ENCODE measurements around the gene ELP5. TPM values are rescaled to one million over a fixed set of nuclear protein-coding genes. Genes with fewer than 3 reads are reported as not detected.
A peak's percentile ranks its signal among the peaks of the same experiment; 100 is the strongest.
"Not testable (repeated sequence)": the region's sequence is repeated elsewhere in the genome, so short reads cannot be mapped to it uniquely, and the experiment has no call there.

The ELP5 gene
- total RNA-seq, 8 experiments from 2014 or later = 30.5 to 62.7 (median 51.5) TPM

DNA sequence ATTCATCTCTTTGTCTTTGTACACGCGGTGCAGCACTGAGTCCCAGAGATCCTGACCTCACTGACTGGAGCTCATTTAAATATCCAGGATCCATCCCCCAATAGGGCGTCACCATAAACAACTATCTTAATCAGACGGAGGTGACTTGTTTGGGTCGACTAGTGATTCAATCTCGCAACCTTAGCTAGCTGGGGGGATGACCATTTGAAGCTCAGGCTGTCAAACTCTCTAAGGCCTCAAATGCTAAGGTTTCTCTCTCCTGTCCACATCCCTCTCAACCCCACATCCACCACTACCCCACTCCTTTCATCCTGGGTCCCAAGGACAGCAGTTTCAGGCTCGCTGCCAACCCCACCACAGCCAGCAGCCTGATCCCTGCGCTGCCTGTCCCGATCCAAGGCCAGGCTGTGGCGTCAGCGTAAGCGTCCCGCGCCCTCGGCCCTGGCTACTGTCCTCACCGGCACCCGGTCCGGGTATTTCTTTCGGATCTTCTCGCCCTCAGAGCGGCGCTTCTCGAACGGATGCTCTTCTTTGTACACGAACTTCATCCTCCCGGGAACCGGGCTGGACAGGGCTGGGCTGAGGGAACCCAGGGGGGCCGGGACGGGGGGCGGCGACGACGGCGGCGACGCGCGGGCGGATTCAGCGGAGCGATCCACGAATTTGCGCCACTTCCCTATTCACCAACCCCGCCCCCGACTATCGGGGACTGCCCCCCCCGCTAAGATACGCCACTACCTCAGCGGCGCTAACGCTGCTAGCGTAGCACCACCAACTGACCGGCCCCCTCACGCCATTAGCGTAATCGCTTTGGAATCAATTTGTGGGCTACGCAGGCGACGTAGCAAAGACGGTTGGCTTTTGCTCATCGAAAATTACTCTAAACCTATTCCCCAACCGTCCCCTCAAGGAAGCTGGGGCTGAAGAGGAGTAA is 10.0 kb upstream of the ELP5 start, which contains the start of gene GABARAP:
Gene GABARAP (minus strand): TSS at position 667 of the 934 bp plus-strand sequence. CDS start 119 bp downstream, at position 548.
- WGBS, 10 experiments = 0 to 3% (median 0%) methylated on average over 1 to 29 of the region's 62 CpGs; no CpG with 5 or more reads in 1 of the 10 experiments
- in situ Hi-C loops (cut with MboI; ENCODE audit: low pct_unique_long_range_greater_than_20kb in 2 of 9, low sequenced_read_pairs in 9 of 9, unreplicated experiment in 9 of 9) = no loop called here
- peaks cover 10 to 14% of the 10 kb centered on the region in 2 donors for H3K4me1 ChIP-seq (replicated peaks in 1 of 2)
- H3K4me3 ChIP-seq = peak within 1 kb of the TSS; percentile 96 to 100 (median 98)
- peak; percentile 10 to 39 (median 20) for ATAC-seq (replicated peaks in 6 of 8)
- H3K27ac ChIP-seq = peak within 1 kb of the TSS; percentile 98

DNA sequence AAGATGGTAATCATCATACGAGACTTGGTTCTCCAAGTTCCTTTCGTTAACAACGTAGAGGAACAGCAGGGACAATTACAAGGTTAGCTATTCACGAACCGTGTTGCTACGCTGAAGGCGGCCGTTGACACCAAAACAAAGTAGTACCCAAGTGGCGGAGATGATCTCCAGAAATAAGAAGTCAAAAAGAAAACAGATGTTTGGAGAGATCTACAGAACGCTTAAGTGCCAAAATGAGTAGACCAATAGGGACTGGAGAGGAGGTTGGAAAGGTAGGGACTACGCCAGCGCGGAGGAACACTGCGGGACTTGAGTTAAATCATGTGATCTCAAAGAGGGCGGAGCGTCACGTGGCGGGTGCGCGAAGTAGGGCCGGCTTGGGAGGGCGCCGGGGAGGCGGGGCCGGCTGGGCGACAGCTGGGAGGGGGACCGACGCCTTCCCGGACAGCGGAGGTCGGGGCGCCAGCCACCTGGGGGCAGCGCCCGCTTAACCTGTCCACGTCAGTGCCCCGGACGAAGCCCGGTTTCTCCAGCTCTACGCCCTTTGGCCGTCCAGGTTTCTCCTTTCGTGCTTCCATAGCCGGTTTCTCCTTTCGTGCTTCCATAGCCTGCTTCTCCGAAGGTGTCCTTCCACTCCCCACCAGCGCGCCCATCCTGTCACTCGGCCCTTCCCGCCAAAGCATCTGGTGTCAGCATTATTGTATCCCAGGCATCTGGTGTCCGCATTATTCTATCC is 9.1 kb upstream of the ELP5 start:
- ATAC-seq (replicated peaks in 6 of 8) = peak; percentile 8 to 40 (median 24)
- peak overlapping the region; percentile 96 to 100 (median 98) for H3K4me3 ChIP-seq
- in situ Hi-C loops (cut with MboI; ENCODE audit: low pct_unique_long_range_greater_than_20kb in 2 of 9, low sequenced_read_pairs in 9 of 9, unreplicated experiment in 9 of 9) = no loop called here
- H3K4me1 ChIP-seq (replicated peaks in 1 of 2) = peaks cover 6 to 10% of the 10 kb centered on the region in 2 donors
- 0 to 7% (median 1%) methylated on average over 4 to 17 of the region's 49 CpGs; no CpG with 5 or more reads in 1 of the 10 experiments for WGBS, 10 experiments
- H3K27ac ChIP-seq = peak overlapping the region; percentile 98

DNA sequence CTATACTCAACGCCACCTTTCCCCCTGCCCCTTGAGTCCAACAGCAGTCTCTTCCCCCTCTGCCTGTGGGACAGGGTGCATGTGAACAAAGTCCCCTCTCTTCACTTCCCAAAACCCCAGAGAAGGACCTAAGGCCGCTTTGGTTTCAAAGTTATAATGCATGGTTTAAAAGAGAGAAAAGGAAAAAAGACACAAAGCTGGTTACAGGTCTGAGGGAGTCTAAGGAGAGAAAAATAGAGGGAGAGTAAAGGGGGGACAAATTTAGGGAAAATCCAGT is 8.6 kb upstream of the ELP5 start:
- ATAC-seq (replicated peaks in 6 of 8) = no peak
- peaks cover 6 to 10% of the 10 kb centered on the region in 2 donors for H3K4me1 ChIP-seq (replicated peaks in 1 of 2)
- H3K4me3 ChIP-seq = peak overlapping the region; percentile 96 to 100 (median 98)
- WGBS, 10 experiments = 0 to 100% (median 40%) methylated on average over 1 to 2 of the region's 2 CpGs; no CpG with 5 or more reads in 6 of the 10 experiments
- in situ Hi-C loops (cut with MboI; ENCODE audit: low pct_unique_long_range_greater_than_20kb in 2 of 9, low sequenced_read_pairs in 9 of 9, unreplicated experiment in 9 of 9) = no loop called here
- H3K27ac ChIP-seq = peak overlapping the region; percentile 98

GRCh38 chr17:7243838-7244237 is 8.2 kb upstream of the ELP5 start:
- H3K4me1 ChIP-seq (replicated peaks in 1 of 2) = peaks cover 6 to 12% of the 10 kb centered on the region in 2 donors
- 33 to 100% (median 67%) methylated on average over 1 to 3 of the region's 10 CpGs; no CpG with 5 or more reads in 5 of the 10 experiments for WGBS, 10 experiments
- H3K4me3 ChIP-seq; ATAC-seq (replicated peaks in 6 of 8); H3K27ac ChIP-seq; in situ Hi-C loops (cut with MboI; ENCODE audit: low pct_unique_long_range_greater_than_20kb in 2 of 9, low sequenced_read_pairs in 9 of 9, unreplicated experiment in 9 of 9): not testable (repeated sequence)

- WGBS, 10 experiments = 60 to 100% (median 100%) methylated on average over 1 to 3 of the region's 5 CpGs; no CpG with 5 or more reads in 6 of the 10 experiments
- no peak overlapping the region for H3K27ac ChIP-seq
- no peak overlapping the region for H3K4me3 ChIP-seq
- ATAC-seq (replicated peaks in 6 of 8) = no peak
- H3K4me1 ChIP-seq (replicated peaks in 1 of 2) = peaks cover 17 to 19% of the 10 kb centered on the region in 2 donors
- in situ Hi-C loops (cut with MboI; ENCODE audit: low pct_unique_long_range_greater_than_20kb in 2 of 9, low sequenced_read_pairs in 9 of 9, unreplicated experiment in 9 of 9) = no loop called here
These were observed 5.2 kb upstream of the ELP5 start for GRCh38 chr17:7246779-7247178.

DNA sequence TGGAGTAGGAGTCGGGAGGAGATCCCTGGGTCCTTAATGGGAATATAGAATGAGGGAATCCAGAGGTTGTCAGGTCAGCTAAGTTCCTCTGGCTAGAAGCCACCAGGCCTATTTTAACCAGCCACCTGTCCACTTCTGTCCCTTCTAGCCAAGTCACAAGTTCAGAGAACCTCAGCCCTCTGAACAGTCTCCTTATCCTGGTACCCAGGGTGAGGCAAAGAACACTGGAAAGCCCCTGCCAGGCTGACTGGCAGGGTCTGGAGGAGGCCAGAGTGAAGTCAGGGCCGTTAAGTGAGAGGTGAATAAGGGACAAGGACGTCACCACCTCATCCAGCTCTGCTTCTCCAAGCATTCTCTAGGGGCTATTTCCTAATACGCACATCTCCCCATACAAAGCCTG is 3.2 kb upstream of the ELP5 start:
- ATAC-seq (replicated peaks in 6 of 8) = no peak
- H3K27ac ChIP-seq = no peak overlapping the region
- no peak overlapping the region for H3K4me3 ChIP-seq
- peaks cover 18 to 23% of the 10 kb centered on the region in 2 donors for H3K4me1 ChIP-seq (replicated peaks in 1 of 2)
- 46 to 100% (median 83%) methylated on average over 1 to 3 of the region's 4 CpGs; no CpG with 5 or more reads in 3 of the 10 experiments for WGBS, 10 experiments
- in situ Hi-C loops (cut with MboI; ENCODE audit: low pct_unique_long_range_greater_than_20kb in 2 of 9, low sequenced_read_pairs in 9 of 9, unreplicated experiment in 9 of 9) = no loop called here

- H3K4me1 ChIP-seq (replicated peaks in 1 of 2) = peaks cover 18 to 23% of the 10 kb centered on the region in 2 donors
- no peak for ATAC-seq (replicated peaks in 6 of 8)
- in situ Hi-C loops (cut with MboI; ENCODE audit: low pct_unique_long_range_greater_than_20kb in 2 of 9, low sequenced_read_pairs in 9 of 9, unreplicated experiment in 9 of 9) = no loop called here
- WGBS, 10 experiments = 50 to 100% (median 89%) methylated on average over 2 to 6 of the region's 6 CpGs; no CpG with 5 or more reads in 3 of the 10 experiments
- H3K27ac ChIP-seq = no peak overlapping the region
- H3K4me3 ChIP-seq = no peak overlapping the region
These were observed 2.8 kb upstream of the ELP5 start for GRCh38 chr17:7249214-7249613.

GRCh38 chr17:7249830-7250229 is 2.2 kb upstream of the ELP5 start:
- no peak overlapping the region for H3K27ac ChIP-seq
- no peak for ATAC-seq (replicated peaks in 6 of 8)
- peaks cover 18 to 23% of the 10 kb centered on the region in 2 donors for H3K4me1 ChIP-seq (replicated peaks in 1 of 2)
- in situ Hi-C loops (cut with MboI; ENCODE audit: low pct_unique_long_range_greater_than_20kb in 2 of 9, low sequenced_read_pairs in 9 of 9, unreplicated experiment in 9 of 9) = no loop called here
- WGBS, 10 experiments = 80 to 100% (median 93%) methylated on average over 1 to 7 of the region's 7 CpGs; no CpG with 5 or more reads in 5 of the 10 experiments
- H3K4me3 ChIP-seq = peak overlapping the region; percentile 82 to 100 (median 95)

DNA sequence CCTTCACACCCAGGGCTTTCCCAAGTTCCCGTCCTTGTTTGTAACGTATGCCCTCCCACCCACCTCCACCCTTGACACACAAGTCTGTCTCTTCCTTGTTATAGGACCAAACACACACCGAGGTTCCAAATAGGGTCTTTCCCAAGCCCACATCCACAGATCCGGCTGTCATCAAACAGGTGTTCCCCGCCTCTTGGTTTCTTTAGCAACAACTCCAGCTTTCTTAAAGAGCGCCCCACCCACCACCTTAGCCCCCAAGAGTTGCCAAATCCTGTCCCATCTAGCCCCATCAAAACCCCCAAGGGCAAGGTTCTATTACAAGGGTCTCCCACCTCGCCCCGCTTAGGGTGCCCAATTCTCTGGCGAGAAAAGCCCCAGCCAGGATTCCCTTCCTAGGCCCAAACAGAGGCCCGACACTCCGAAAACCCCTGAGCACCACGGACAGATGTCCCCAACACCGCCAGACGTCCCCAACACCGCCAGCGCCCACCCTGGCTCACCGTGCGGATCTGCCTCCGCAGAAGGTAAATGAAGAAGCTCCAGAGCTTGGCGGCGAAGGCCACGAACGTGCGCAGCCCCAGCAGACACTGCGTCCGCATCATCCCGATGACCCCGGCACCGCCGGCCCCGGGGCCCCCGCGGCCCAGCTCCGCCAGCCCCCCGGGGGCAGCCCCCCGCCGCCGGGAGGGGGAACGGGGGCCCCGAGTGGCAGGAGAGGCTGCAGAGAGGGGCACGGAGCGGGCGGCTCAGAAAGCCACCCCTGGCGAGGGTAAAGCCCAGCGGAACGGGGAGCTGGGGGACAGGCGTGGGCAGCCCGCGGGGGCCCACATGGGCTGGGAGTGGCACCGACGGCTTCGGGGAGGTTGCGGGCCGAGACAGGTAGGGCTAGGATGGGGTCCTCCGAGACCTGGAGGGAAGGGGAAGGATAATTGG is 1.1 kb upstream of the ELP5 start:
- Histone ChIP-seq H3K27ac (peak overlapping the region; percentile 99 to 100), H3K4me1 (replicated peaks in 1 of 2) (peaks cover 18 to 23% of the 10 kb centered on the region in 2 donors), H3K4me3 (peak overlapping the region; percentile 82 to 100 (median 95))
- WGBS, 10 experiments = 0 to 20% (median 0%) methylated on average over 1 to 4 of the region's 55 CpGs; no CpG with 5 or more reads in 3 of the 10 experiments
- in situ Hi-C loops (cut with MboI; ENCODE audit: low pct_unique_long_range_greater_than_20kb in 2 of 9, low sequenced_read_pairs in 9 of 9, unreplicated experiment in 9 of 9) = no loop called here
- peak in 5 of 8 experiments; percentile 1 to 19 (median 5) for ATAC-seq (replicated peaks in 6 of 8)

DNA sequence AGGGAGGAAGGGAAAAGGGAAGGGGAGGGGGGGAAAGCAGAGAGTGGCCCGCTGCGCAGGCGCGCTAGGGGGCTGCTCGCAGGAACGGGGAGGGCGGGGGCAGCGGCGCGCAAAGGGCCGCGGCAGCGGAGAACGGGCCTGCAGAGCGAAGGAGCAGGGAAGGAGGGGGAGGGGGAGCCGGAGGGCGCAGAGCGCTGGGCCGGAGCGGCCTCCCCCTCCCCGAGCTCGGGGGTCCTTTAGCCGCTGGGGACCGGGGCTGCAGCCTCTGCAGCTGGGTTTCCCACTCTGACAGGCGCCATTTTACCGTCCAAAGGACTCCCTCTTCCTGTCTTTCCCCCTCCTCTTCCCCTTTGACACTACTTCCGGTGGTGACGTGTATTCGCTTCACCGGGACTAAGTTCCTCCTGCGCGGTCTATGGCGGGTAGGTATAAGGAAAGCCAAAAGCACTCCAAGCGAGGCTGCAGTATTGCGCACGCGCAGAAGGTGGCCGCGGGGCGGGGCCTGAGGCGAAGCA is 297 bp upstream of the ELP5 start, which contains the start of gene CTDNEP1:
Gene CTDNEP1 (minus strand): TSS at position 74 of the 515 bp plus-strand sequence. CDS start 438 bp downstream, outside the sequence.
- H3K4me3 ChIP-seq = peak within 1 kb of the TSS; percentile 82 to 100 (median 95)
- in situ Hi-C loops (cut with MboI; ENCODE audit: low pct_unique_long_range_greater_than_20kb in 2 of 9, low sequenced_read_pairs in 9 of 9, unreplicated experiment in 9 of 9) = no loop called here
- 0 to 2% methylated on average over 5 to 7 of the region's 41 CpGs; no CpG with 5 or more reads in 8 of the 10 experiments for WGBS, 10 experiments
- peak; percentile 90 to 96 (median 92) for ATAC-seq (replicated peaks in 6 of 8)
- H3K27ac ChIP-seq = peak within 1 kb of the TSS; percentile 99 to 100
- H3K4me1 ChIP-seq (replicated peaks in 1 of 2) = peaks cover 18 to 23% of the 10 kb centered on the region in 2 donors

- Histone ChIP-seq H3K4me1 (replicated peaks in 1 of 2) (peaks cover 18 to 23% of the 10 kb centered on the region in 2 donors), H3K4me3 (peak overlapping the region; percentile 82 to 100 (median 95)), H3K27ac (peak overlapping the region; percentile 99 to 100)
- WGBS, 10 experiments = 14 to 80% (median 70%) methylated on average over 1 to 5 of the region's 5 CpGs; no CpG with 5 or more reads in 1 of the 10 experiments
- in situ Hi-C loops (cut with MboI; ENCODE audit: low pct_unique_long_range_greater_than_20kb in 2 of 9, low sequenced_read_pairs in 9 of 9, unreplicated experiment in 9 of 9) = no loop called here
- ATAC-seq (replicated peaks in 6 of 8) = no peak
These were observed 1.1 kb downstream of the ELP5 start for GRCh38 chr17:7253082-7253481.

GRCh38 chr17:7254511-7254910 is 2.5 kb downstream of the ELP5 start:
- WGBS, 10 experiments = 63 to 100% (median 90%) methylated on average over 2 to 4 of the region's 4 CpGs
- no peak overlapping the region for H3K27ac ChIP-seq
- H3K4me3 ChIP-seq = no peak overlapping the region

More at GRCh38 chr17:7254511-7254910, 2.5 kb downstream of the ELP5 start:
- H3K4me1 ChIP-seq (replicated peaks in 1 of 2) = peaks cover 13 to 16% of the 10 kb centered on the region in 2 donors
- in situ Hi-C loops (cut with MboI; ENCODE audit: low pct_unique_long_range_greater_than_20kb in 2 of 9, low sequenced_read_pairs in 9 of 9, unreplicated experiment in 9 of 9) = no loop called here
- ATAC-seq (replicated peaks in 6 of 8) = no peak
